ENCODE measurements around the gene SERPINB1. TPM values are rescaled to one million over a fixed set of nuclear protein-coding genes. Genes with fewer than 3 reads are reported as not detected.
A peak's percentile ranks its signal among the peaks of the same experiment; 100 is the strongest.
"Not testable (repeated sequence)": the region's sequence is repeated elsewhere in the genome, so short reads cannot be mapped to it uniquely, and the experiment has no call there.

SERPINB1 gene
- total RNA-seq, 2 experiments from 2014 or later = 200 to 243 TPM

- no peak overlapping the region for H3K27ac Mint-ChIP-seq
- H3K4me3 Mint-ChIP-seq = no peak overlapping the region
- ChIA-PET CTCF (interaction anchor here (0.9 kb wide), 1 partner anchor 13 kb away, joined by 3 read pairs; no protein-coding TSS in a partner anchor), POLR2A (no interaction called here)
- H3K36me3 Mint-ChIP-seq (ENCODE audit: low read depth) = peaks cover 2% of the 10 kb centered on the region
- H3K4me1 Mint-ChIP-seq = peaks cover 13% of the 10 kb centered on the region
- DNase-seq (no peak), ATAC-seq (no peak)
- no peaks in the 10 kb centered on the region for H3K9me3 Mint-ChIP-seq (ENCODE audit: low read depth)
- H3K27me3 Mint-ChIP-seq = no peaks in the 10 kb centered on the region
- intact Hi-C loops (cut with DNase I, micrococcal nuclease) = no loop called here
Measured at GRCh38 chr6:2803731-2804429, 37.8 kb downstream of the SERPINB1 start.

DNA sequence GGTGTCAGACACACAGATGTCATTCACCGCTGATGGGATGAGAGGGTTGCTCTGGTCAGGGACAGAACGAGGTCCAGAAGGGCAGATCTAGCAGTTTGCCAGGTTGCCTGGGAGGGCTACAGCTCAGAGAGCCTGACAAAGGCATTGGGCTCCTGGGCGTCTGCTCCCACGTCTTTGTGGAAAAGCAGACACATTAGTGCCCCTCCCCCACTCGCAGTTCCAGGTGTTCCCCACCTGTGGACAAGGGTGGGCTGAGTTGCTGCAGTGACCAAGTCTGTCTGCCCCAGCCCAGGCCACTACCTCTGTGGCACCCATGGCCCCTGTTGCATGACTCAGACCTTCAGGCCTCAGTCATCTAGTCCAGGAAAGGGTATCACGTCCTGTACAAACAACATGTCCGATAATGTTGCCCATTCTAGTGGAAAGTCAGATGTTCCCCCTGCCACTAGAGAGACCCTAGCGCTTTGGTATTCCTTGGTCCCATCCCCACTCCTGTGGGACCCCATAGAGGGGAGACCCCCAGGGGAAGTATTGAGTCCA, 39.1 kb downstream of the SERPINB1 start:
- Mint-ChIP-seq H3K36me3 (ENCODE audit: low read depth) (peaks cover 2% of the 10 kb centered on the region), H3K27me3 (no peaks in the 10 kb centered on the region), H3K27ac (no peak overlapping the region), H3K4me3 (no peak overlapping the region), H3K9me3 (ENCODE audit: low read depth) (no peaks in the 10 kb centered on the region), H3K4me1 (peaks cover 13% of the 10 kb centered on the region)
- POLR2A ChIA-PET = no interaction called here
- DNase-seq = no peak
- ATAC-seq = no peak
- intact Hi-C loops (cut with DNase I, micrococcal nuclease) = no loop called here
- CTCF ChIA-PET = interaction anchor here (1.2 kb wide), 1 partner anchor 129 kb away, joined by 6 read pairs; no protein-coding TSS in a partner anchor

GRCh38 chr6:2801687-2802086, 40.0 kb downstream of the SERPINB1 start:
- CTCF ChIA-PET = not testable (repeated sequence)

DNA sequence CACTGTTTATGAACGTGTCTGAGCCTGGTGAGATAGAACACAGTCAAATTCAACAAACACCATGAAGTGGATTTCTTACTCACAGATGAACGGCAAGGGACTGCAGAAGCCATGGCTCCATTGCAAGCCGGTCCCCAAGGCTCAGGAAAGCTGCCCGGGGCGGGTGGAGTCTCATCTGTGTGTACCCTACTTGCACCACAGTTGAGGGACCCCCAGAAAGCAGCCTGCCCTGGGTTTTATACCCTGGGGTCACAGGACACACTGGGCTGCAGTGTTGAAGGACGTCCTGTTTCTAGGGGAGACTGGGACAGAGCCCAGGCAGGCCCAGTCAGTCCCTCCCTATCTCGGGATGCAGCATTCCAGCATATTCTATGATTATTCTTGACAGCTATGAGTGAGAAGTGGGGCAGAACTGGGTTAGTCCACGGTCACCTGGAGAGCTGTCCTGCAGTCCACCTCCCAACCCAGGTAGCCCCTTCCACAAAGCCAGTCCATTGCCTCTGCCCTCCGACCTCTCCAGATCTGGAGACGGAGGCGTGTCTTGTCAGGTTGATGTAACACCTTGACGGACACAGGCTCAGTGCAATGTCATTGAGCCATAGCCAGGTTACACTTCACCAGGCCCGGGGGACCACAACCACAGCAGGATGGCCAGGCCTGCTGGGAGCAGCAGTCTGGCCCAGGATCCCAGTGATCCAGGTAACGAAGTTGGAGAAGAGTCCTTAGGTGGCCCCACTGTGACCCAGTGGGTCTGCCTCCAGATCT, 40.9 kb downstream of the SERPINB1 start:
- Mint-ChIP-seq H3K9me3 (ENCODE audit: low read depth) (no peaks in the 10 kb centered on the region), H3K27ac (peak overlapping the region; percentile 9), H3K27me3 (no peaks in the 10 kb centered on the region), H3K4me3 (no peak overlapping the region), H3K36me3 (ENCODE audit: low read depth) (peaks cover 2% of the 10 kb centered on the region), H3K4me1 (peaks cover 16% of the 10 kb centered on the region)
- ATAC-seq (no peak), DNase-seq (no peak)
- CTCF ChIA-PET = no interaction called here
- intact Hi-C loops (cut with DNase I, micrococcal nuclease) = loop anchor here in 1 of 2 experiments (2.0 kb wide), 1 partner anchor 20 kb away; no protein-coding TSS in a partner anchor
- POLR2A ChIA-PET = interaction anchor here (1.2 to 1.9 kb wide), 2 partner anchors 41 to 57 kb away, joined by 3 to 6 read pairs; partner anchors contain the start of gene SERPINB1

More at GRCh38 chr6:2801687-2802086, 40.0 kb downstream of the SERPINB1 start:
- H3K27me3 Mint-ChIP-seq; H3K27ac Mint-ChIP-seq; H3K9me3 Mint-ChIP-seq (ENCODE audit: low read depth); ATAC-seq; H3K36me3 Mint-ChIP-seq (ENCODE audit: low read depth); POLR2A ChIA-PET; DNase-seq; H3K4me3 Mint-ChIP-seq: not testable (repeated sequence)
- intact Hi-C loops (cut with DNase I, micrococcal nuclease) = loop anchor here in 1 of 2 experiments (2.0 kb wide), 1 partner anchor 19 kb away; no protein-coding TSS in a partner anchor
- H3K4me1 Mint-ChIP-seq = peaks cover 13% of the 10 kb centered on the region

DNA sequence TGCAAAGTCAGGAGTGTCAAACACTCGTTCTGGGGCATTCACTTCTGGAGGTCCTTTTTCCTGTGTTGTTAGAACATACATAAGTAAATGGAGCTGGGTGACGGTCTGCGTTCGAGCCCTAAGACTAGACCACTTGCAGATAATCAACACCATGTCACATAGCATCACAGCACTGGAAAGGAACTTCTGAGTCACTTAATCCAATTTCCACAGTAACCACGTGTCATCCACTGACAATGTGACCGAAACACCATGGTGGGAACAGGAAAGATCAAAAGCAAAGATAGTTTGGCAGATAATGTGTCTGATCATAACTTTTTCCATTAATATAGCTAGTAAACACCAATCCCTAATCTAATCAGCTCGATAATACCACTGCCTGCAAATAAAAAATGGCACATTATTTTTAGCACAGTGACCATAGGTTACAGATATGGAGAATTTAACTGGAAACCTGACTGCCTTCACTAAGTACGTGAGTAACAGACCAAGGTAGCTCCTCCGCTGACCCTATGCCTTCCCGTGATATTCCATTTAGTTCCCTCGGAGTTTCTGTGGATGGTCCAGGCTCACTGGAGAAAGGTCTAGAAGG, 41.6 kb downstream of the SERPINB1 start:
- POLR2A ChIA-PET = interaction anchor here (1.2 to 1.9 kb wide), 2 partner anchors 42 to 58 kb away, joined by 3 to 6 read pairs; partner anchors contain the start of gene SERPINB1
- Mint-ChIP-seq H3K27me3 (no peaks in the 10 kb centered on the region), H3K4me3 (no peak overlapping the region), H3K9me3 (ENCODE audit: low read depth) (no peaks in the 10 kb centered on the region), H3K4me1 (peaks cover 20% of the 10 kb centered on the region), H3K27ac (peak overlapping the region; percentile 11), H3K36me3 (ENCODE audit: low read depth) (peaks cover 2% of the 10 kb centered on the region)
- CTCF ChIA-PET = interaction anchor here (1.1 kb wide), 1 partner anchor 19 kb away, joined by 3 read pairs; no protein-coding TSS in a partner anchor
- intact Hi-C loops (cut with DNase I, micrococcal nuclease) = loop anchor here in 1 of 2 experiments (2.0 kb wide), 1 partner anchor 21 kb away; no protein-coding TSS in a partner anchor
- DNase-seq (peak; percentile 33), ATAC-seq (peak; percentile 80)

DNA sequence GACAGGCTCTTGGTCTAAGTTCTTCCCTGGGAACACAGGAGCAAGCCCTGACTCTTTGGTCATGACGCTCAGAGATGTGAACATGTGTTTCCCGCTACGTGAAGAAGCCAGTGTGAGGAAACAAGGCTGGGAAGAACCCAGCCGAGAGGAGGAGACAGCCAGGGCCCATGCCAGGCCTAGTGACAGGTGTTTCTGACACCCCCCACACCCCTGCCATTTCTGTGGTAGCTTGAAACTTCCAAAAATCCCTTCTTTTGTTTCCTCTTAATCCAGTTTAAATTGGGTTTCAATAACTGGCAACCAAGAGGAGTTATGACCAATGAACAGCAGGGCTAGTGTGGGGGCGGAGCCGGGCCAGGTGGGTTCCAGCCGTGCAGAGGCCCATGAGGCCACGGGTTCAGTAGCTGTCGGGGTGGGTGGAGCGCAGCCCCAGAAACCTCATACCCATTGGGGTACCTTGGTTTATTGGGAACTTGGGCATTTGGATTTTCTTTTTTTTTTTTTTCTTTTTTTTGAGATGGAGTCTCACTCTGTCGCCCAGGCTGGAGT, 43.0 kb downstream of the SERPINB1 start:
- Mint-ChIP-seq H3K27ac (no peak overlapping the region), H3K4me1 (peaks cover 27% of the 10 kb centered on the region), H3K4me3 (no peak overlapping the region), H3K27me3 (no peaks in the 10 kb centered on the region), H3K36me3 (ENCODE audit: low read depth) (peaks cover 2% of the 10 kb centered on the region), H3K9me3 (ENCODE audit: low read depth) (peaks cover 2% of the 10 kb centered on the region)
- no peak for ATAC-seq
- ChIA-PET POLR2A (interaction anchor here (0.7 to 1.9 kb wide), 2 partner anchors 24 to 43 kb away, joined by 3 to 6 read pairs; partner anchors contain the start of gene SERPINB1), CTCF (interaction anchor here (1.5 kb wide), 1 partner anchor 47 kb away, joined by 7 read pairs; no protein-coding TSS in a partner anchor)
- DNase-seq = no peak
- intact Hi-C loops (cut with DNase I, micrococcal nuclease) = no loop called here

- CTCF ChIA-PET = interaction anchor here (0.7 to 1.5 kb wide), 3 partner anchors 48 to 231 kb away, joined by 4 to 7 read pairs (median 5); no protein-coding TSS in a partner anchor
Measured at GRCh38 chr6:2797564-2798031, 44.1 kb downstream of the SERPINB1 start.

DNA sequence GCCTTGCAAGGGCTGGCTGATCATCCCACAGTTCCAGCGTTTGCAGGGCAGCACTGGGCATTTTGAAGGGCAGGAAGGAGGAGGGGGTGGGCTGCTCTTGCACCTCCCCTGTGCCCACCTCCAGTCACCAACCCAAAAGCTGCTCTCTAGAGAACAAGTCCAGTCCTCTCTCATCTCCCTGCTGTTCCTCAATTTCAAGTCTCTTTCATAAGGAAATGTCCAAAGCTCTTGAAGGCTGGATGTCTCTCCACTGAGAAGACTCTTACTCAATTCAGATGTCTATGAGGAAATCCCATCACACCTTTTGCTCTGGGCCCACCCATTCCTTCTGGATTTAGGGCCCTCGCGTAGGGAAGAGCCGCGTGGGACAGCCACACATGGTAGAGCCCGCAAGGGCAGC, 44.8 kb downstream of the SERPINB1 start:
- POLR2A ChIA-PET = interaction anchor here (0.9 kb wide), 1 partner anchor 20 kb away, joined by 3 read pairs; no protein-coding TSS in a partner anchor
- peaks cover 43% of the 10 kb centered on the region for H3K4me1 Mint-ChIP-seq
- no peaks in the 10 kb centered on the region for H3K27me3 Mint-ChIP-seq
- peaks cover 2% of the 10 kb centered on the region for H3K9me3 Mint-ChIP-seq (ENCODE audit: low read depth)
- CTCF ChIA-PET = interaction anchor here (1.4 kb wide), 1 partner anchor 135 kb away, joined by 5 read pairs; no protein-coding TSS in a partner anchor
- no peak for DNase-seq
- H3K36me3 Mint-ChIP-seq (ENCODE audit: low read depth) = peaks cover 2% of the 10 kb centered on the region
- intact Hi-C loops (cut with DNase I, micrococcal nuclease) = no loop called here
- no peak overlapping the region for H3K27ac Mint-ChIP-seq
- no peak overlapping the region for H3K4me3 Mint-ChIP-seq
- no peak for ATAC-seq

More at GRCh38 chr6:2797564-2798031, 44.1 kb downstream of the SERPINB1 start:
- peaks cover 2% of the 10 kb centered on the region for H3K36me3 Mint-ChIP-seq (ENCODE audit: low read depth)
- DNase-seq (no peak), ATAC-seq (no peak)
- intact Hi-C loops (cut with DNase I, micrococcal nuclease) = no loop called here
- POLR2A ChIA-PET = interaction anchor here (0.6 to 0.9 kb wide), 2 partner anchors 19 to 283 kb away, joined by 3 read pairs; no protein-coding TSS in a partner anchor
- no peak overlapping the region for H3K27ac Mint-ChIP-seq
- no peak overlapping the region for H3K4me3 Mint-ChIP-seq
- peaks cover 38% of the 10 kb centered on the region for H3K4me1 Mint-ChIP-seq
- no peaks in the 10 kb centered on the region for H3K27me3 Mint-ChIP-seq
- H3K9me3 Mint-ChIP-seq (ENCODE audit: low read depth) = peaks cover 2% of the 10 kb centered on the region

GRCh38 chr6:2795956-2796355, 45.7 kb downstream of the SERPINB1 start:
- POLR2A ChIA-PET = no interaction called here
- CTCF ChIA-PET = interaction anchor here (1.2 kb wide), 1 partner anchor 136 kb away, joined by 5 read pairs; no protein-coding TSS in a partner anchor
- DNase-seq (no peak), ATAC-seq (no peak)
- Mint-ChIP-seq H3K27ac (no peak overlapping the region), H3K4me3 (no peak overlapping the region), H3K27me3 (no peaks in the 10 kb centered on the region), H3K36me3 (ENCODE audit: low read depth) (peaks cover 2% of the 10 kb centered on the region), H3K9me3 (ENCODE audit: low read depth) (peaks cover 2% of the 10 kb centered on the region), H3K4me1 (peaks cover 50% of the 10 kb centered on the region)
- intact Hi-C loops (cut with DNase I, micrococcal nuclease) = no loop called here

DNA sequence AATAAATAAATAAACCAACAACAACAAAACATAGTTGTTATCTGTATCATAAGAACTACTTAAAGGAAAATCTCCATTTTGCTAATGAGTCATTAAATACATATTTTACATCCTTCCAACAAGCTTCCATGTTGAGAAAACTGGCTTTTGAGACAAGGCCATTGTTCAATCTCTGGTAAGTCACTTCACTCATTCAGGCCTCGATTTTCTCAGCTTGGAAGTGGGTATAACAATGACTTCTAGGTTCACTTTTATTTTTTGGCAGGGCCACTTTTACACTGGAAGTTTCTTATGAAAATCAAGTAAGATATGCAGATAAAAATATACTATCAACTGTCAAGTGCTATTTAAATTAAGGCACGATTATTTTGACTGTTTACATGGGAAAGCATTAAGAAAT, 46.5 kb downstream of the SERPINB1 start:
- Mint-ChIP-seq H3K36me3 (ENCODE audit: low read depth) (peaks cover 2% of the 10 kb centered on the region), H3K4me1 (peaks cover 47% of the 10 kb centered on the region), H3K27ac (no peak overlapping the region), H3K9me3 (ENCODE audit: low read depth) (peaks cover 2% of the 10 kb centered on the region), H3K27me3 (no peaks in the 10 kb centered on the region), H3K4me3 (no peak overlapping the region)
- POLR2A ChIA-PET = no interaction called here
- DNase-seq (no peak), ATAC-seq (no peak)
- CTCF ChIA-PET = interaction anchor here (1.2 kb wide), 1 partner anchor 137 kb away, joined by 5 read pairs; no protein-coding TSS in a partner anchor
- intact Hi-C loops (cut with DNase I, micrococcal nuclease) = no loop called here

Measured in activated CD4-positive, alpha-beta T cell treated with anti-CD3 and anti-CD28 coated beads for 36 hours (primary cell).